DOHH2 (cell line): ENCODE measurements around the gene TMEM156.

Source experiments
- H3F3A ChIP-seq: fragments of 200-600 bp; sonication (generic), shearing (Covaris generic); 2 replicates; pipeline ENCODE4 v1.6.0; 2016; ENCODE audit warnings: antibody characterized with exemption, mild to moderate bottlenecking; ENCODE audit not compliant: control insufficient read depth, insufficient read depth
- H3K27ac ChIP-seq: fragments of 200-600 bp; sonication (generic); 2 replicates; pipeline ENCODE4 v1.5.1; 2014; ENCODE audit warnings: low read depth, mild to moderate bottlenecking, low read length, moderate library complexity
- H3K27me3 ChIP-seq: fragments of 200-600 bp; sonication (generic); 2 replicates; pipeline ENCODE4 v1.6.1; 2014; ENCODE audit warnings: mild to moderate bottlenecking, low read length, mixed read lengths; ENCODE audit not compliant: control insufficient read depth
- H3K36me3 ChIP-seq: fragments of 200-600 bp; sonication (generic); 2 replicates; pipeline ENCODE4 v1.6.1; 2014; ENCODE audit warnings: mild to moderate bottlenecking, low read length, moderate library complexity, mixed read lengths; ENCODE audit not compliant: control insufficient read depth
- H3K4me1 ChIP-seq: fragments of 200-600 bp; sonication (generic); 2 replicates; pipeline ENCODE4 v1.6.1; 2014; ENCODE audit warnings: mild to moderate bottlenecking, low read length, mixed read lengths; ENCODE audit not compliant: control insufficient read depth
- H3K4me2 ChIP-seq: fragments of 200-600 bp; sonication (generic); 2 replicates; pipeline ENCODE4 v1.6.0; 2014; ENCODE audit warnings: mild to moderate bottlenecking, low read length, moderate library complexity
- H3K4me3 ChIP-seq: fragments of 200-600 bp; sonication (generic); 2 replicates; pipeline ENCODE4 v1.5.1; 2014; ENCODE audit warnings: mild to moderate bottlenecking, low read length, mixed read lengths
- H3K79me2 ChIP-seq: fragments of 200-600 bp; sonication (generic); 2 replicates; pipeline ENCODE4 v1.6.1; 2014; ENCODE audit warnings: mild to moderate bottlenecking, low read length, mixed read lengths; ENCODE audit not compliant: control insufficient read depth
- H3K9me2 ChIP-seq: fragments of 200-600 bp; sonication (generic); replicated peaks from 2 replicates; pipeline ENCODE4 v1.6.1; 2014; ENCODE audit warnings: mild to moderate bottlenecking, low read length, mixed read lengths; ENCODE audit not compliant: control insufficient read depth
- H3K9me3 ChIP-seq: fragments of 200-600 bp; sonication (generic); 2 replicates; pipeline ENCODE4 v1.6.1; 2014; ENCODE audit warnings: antibody characterized with exemption, low read length, mixed read lengths; ENCODE audit not compliant: control insufficient read depth, insufficient read depth
- H4K20me1 ChIP-seq: fragments of 200-600 bp; sonication (generic); 2 replicates; pipeline ENCODE4 v1.6.0; 2014; ENCODE audit warnings: low read depth, mild to moderate bottlenecking, antibody characterized with exemption, low read length, moderate library complexity; ENCODE audit not compliant: control insufficient read depth, insufficient read depth
- EZH2phosphoT487 ChIP-seq: fragments of 200-600 bp; sonication (generic); IDR thresholded peaks from 2 replicates; pipeline ENCODE4 v1.6.1; 2017; ENCODE audit warnings: borderline replicate concordance, mild to moderate bottlenecking, antibody characterized with exemption, low read length, moderate library complexity, mixed read lengths
- TF ChIP-seq, protein P1 (sequence below): fragments of 200-600 bp; sonication (generic); IDR thresholded peaks from one replicate; pipeline ENCODE4 v1.5.1; 2014; ENCODE audit warnings: antibody characterized with exemption, mild to moderate bottlenecking, low read depth, low read length; ENCODE audit not compliant: poor library complexity, severe bottlenecking

TMEM156 gene

DNA sequence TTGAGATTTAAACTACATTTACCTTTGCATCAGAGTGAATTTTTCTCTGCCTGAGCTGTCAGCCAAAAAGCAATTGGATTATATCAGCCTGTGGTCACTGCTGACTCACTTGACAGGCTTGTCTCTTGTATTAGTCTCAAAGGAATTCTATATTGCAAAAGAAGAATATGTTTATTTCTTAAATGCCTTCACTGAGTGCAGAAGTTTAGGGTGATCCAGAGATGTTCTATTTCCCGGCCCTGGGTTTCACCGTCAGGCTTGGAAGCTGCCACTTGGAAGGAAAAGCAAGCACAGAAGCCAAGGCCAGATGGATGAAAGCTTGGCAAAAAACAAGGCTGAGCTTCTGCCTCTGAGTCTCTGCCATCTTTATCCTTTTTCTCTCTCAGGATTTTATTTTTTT is 83.7 kb downstream of the TMEM156 start:
- H3K36me3 ChIP-seq: no peaks in the 10 kb centered on the region
- no peaks in the 10 kb centered on the region for H3K9me3 ChIP-seq
- no peak overlapping the region for H3K27ac ChIP-seq
- no peaks in the 10 kb centered on the region for H3F3A ChIP-seq
- H3K27me3 ChIP-seq: peaks cover 6% of the 10 kb centered on the region; the same call in 1 of the 2 replicates
- no peaks in the 10 kb centered on the region for H3K4me1 ChIP-seq
- no peaks in the 10 kb centered on the region for H4K20me1 ChIP-seq
- H3K79me2 ChIP-seq: no peaks in the 10 kb centered on the region
- H3K4me3 ChIP-seq: no peak overlapping the region
- H3K9me2 ChIP-seq: no peaks in the 10 kb centered on the region
- TF ChIP-seq EZH2phosphoT487: no peak
- TF ChIP-seq, protein P1, sequence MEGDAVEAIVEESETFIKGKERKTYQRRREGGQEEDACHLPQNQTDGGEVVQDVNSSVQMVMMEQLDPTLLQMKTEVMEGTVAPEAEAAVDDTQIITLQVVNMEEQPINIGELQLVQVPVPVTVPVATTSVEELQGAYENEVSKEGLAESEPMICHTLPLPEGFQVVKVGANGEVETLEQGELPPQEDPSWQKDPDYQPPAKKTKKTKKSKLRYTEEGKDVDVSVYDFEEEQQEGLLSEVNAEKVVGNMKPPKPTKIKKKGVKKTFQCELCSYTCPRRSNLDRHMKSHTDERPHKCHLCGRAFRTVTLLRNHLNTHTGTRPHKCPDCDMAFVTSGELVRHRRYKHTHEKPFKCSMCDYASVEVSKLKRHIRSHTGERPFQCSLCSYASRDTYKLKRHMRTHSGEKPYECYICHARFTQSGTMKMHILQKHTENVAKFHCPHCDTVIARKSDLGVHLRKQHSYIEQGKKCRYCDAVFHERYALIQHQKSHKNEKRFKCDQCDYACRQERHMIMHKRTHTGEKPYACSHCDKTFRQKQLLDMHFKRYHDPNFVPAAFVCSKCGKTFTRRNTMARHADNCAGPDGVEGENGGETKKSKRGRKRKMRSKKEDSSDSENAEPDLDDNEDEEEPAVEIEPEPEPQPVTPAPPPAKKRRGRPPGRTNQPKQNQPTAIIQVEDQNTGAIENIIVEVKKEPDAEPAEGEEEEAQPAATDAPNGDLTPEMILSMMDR: no peak
- no peak overlapping the region for H3K4me2 ChIP-seq

GRCh38 chr4:38946919-38947318 is 85.3 kb downstream of the TMEM156 start:
- no peaks in the 10 kb centered on the region for H3F3A ChIP-seq
- no peaks in the 10 kb centered on the region for H3K79me2 ChIP-seq
- H3K4me3 ChIP-seq: no peak overlapping the region
- TF ChIP-seq, protein P1: no peak
- no peak for TF ChIP-seq EZH2phosphoT487
- no peak overlapping the region for H3K27ac ChIP-seq
- H3K27me3 ChIP-seq: peaks cover 3% of the 10 kb centered on the region; the same call in 1 of the 2 replicates
- H3K4me1 ChIP-seq: no peaks in the 10 kb centered on the region
- no peaks in the 10 kb centered on the region for H4K20me1 ChIP-seq
- H3K36me3 ChIP-seq: no peaks in the 10 kb centered on the region
- H3K9me3 ChIP-seq: no peaks in the 10 kb centered on the region
- H3K4me2 ChIP-seq: no peak overlapping the region
- no peaks in the 10 kb centered on the region for H3K9me2 ChIP-seq

GRCh38 chr4:38944440-38944839 is 87.8 kb downstream of the TMEM156 start:
- Histone ChIP-seq H3K9me2 (no peaks in the 10 kb centered on the region), H3K9me3 (no peaks in the 10 kb centered on the region), H3K4me1 (no peaks in the 10 kb centered on the region), H3K36me3 (no peaks in the 10 kb centered on the region), H3K79me2 (no peaks in the 10 kb centered on the region), H3K27ac (no peak overlapping the region), H3K4me2 (no peak overlapping the region), H3K27me3 (no peaks in the 10 kb centered on the region), H4K20me1 (no peaks in the 10 kb centered on the region), H3K4me3 (no peak overlapping the region), H3F3A (no peaks in the 10 kb centered on the region)
- no peak for TF ChIP-seq EZH2phosphoT487
- TF ChIP-seq, protein P1: no peak
